ENCODE measurements around the gene EMILIN3.

DNA sequence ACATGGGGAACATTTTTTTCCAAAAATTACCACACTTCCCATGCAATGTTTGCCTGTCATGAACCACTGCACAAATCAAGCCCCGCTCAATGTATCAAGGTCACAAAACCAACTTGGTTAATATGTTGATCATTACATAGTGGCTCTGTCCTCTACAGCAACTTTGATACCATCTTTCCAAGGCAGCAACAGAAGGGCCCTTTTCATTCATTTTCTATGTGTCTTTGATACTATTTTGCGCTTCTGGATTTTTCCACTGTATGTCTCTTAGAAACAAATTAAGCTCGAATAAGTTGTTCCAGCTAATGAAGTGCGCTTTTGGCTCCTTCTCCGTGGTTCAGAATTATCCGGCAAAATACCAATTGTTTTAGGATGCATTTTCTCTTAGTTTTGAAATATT lies 50.6 kb downstream of the EMILIN3 start:
- TF ChIP-seq EZH2 (IDR thresholded peaks at IDR 0.05; ENCODE audit: insufficient read depth, low read length): no peak
- TF ChIP-seq, protein P1, sequence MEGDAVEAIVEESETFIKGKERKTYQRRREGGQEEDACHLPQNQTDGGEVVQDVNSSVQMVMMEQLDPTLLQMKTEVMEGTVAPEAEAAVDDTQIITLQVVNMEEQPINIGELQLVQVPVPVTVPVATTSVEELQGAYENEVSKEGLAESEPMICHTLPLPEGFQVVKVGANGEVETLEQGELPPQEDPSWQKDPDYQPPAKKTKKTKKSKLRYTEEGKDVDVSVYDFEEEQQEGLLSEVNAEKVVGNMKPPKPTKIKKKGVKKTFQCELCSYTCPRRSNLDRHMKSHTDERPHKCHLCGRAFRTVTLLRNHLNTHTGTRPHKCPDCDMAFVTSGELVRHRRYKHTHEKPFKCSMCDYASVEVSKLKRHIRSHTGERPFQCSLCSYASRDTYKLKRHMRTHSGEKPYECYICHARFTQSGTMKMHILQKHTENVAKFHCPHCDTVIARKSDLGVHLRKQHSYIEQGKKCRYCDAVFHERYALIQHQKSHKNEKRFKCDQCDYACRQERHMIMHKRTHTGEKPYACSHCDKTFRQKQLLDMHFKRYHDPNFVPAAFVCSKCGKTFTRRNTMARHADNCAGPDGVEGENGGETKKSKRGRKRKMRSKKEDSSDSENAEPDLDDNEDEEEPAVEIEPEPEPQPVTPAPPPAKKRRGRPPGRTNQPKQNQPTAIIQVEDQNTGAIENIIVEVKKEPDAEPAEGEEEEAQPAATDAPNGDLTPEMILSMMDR (IDR thresholded peaks at IDR 0.05; ENCODE audit: insufficient read depth, low read depth, low read length): no peak

All from astrocyte (in vitro differentiated cells and primary cell).